ENCODE data around the gene DAAM2. TPM values are rescaled to one million over a fixed set of nuclear protein-coding genes. Genes with fewer than 3 reads are reported as not detected.

Gene DAAM2
- total and polyA plus RNA-seq, 2 donors (not counting 3 experiments of a cell fraction or from before 2014, with no cell fraction given): 0.42 to 0.44 TPM

- POLR2A ChIA-PET: no interaction called here
- Histone ChIP-seq H3K4me3 (replicated peaks in 1 of 3; ENCODE audit: insufficient read depth in 1 of 3, low read depth in 1 of 3, low read length in 3 of 3) (no peak overlapping the region), H3K27ac (ENCODE audit: insufficient read depth, low read depth, low read length) (no peak overlapping the region), H4K20me1 (replicated peaks; ENCODE audit: control insufficient read depth, extremely low read depth, insufficient read depth, low read length) (no peaks in the 10 kb centered on the region), H3K36me3 (ENCODE audit: control insufficient read depth in 2 of 2, extremely low read depth in 1 of 2, insufficient read depth in 2 of 2, low read length in 2 of 2) (no peaks in the 10 kb centered on the region), H3K4me2 (ENCODE audit: insufficient read depth, low read length) (no peak overlapping the region), H3K9me1 (replicated peaks; ENCODE audit: control insufficient read depth, extremely low read depth, insufficient read depth, low read length) (no peaks in the 10 kb centered on the region), H3K79me2 (ENCODE audit: control insufficient read depth, insufficient read depth, low read length) (no peaks in the 10 kb centered on the region), H2AFZ (ENCODE audit: low read depth, low read length) (no peak overlapping the region), H3K9ac (replicated peaks; ENCODE audit: extremely low read depth, insufficient read depth, low read length) (no peak overlapping the region), H3K27me3 (ENCODE audit: control insufficient read depth in 2 of 2, insufficient read depth in 2 of 2, low read length in 2 of 2) (peaks cover 0 to 2% of the 10 kb centered on the region in 2 experiments), H3K4me1 (ENCODE audit: control insufficient read depth, extremely low read depth, insufficient read depth, low read length) (no peaks in the 10 kb centered on the region), H3K9me3 (replicated peaks; ENCODE audit: control insufficient read depth, insufficient read depth, low read length) (no peaks in the 10 kb centered on the region)
- intact Hi-C loops (cut with micrococcal nuclease): no loop called here
- TF ChIP-seq GATA2 (IDR thresholded peaks at IDR 0.05; ENCODE audit: insufficient read depth, insufficient read length, low read depth, low read length) (no peak), JUN (IDR thresholded peaks at IDR 0.05; ENCODE audit: borderline replicate concordance, insufficient read depth, insufficient read length, low read depth) (no peak), FOS (IDR thresholded peaks at IDR 0.05; ENCODE audit: borderline replicate concordance, insufficient read depth, low read length) (no peak), EZH2 (IDR thresholded peaks at IDR 0.05; ENCODE audit: borderline replicate concordance, low read depth, low read length, severe bottlenecking) (no peak), POLR2AphosphoS5 (IDR thresholded peaks at IDR 0.05; ENCODE audit: insufficient read depth, low read depth, low read length) (no peak), MYC (IDR thresholded peaks at IDR 0.05; ENCODE audit: low read depth, low read length) (no peak), POLR2A (IDR thresholded peaks at IDR 0.05; ENCODE audit: low read depth, low read length) (no peak), CTCF (IDR thresholded peaks at IDR 0.05; ENCODE audit: extremely low read depth in 1 of 2, insufficient read depth in 1 of 2, low read depth in 1 of 2, low read length in 2 of 2) (no peak)
- TF ChIP-seq, protein P1, sequence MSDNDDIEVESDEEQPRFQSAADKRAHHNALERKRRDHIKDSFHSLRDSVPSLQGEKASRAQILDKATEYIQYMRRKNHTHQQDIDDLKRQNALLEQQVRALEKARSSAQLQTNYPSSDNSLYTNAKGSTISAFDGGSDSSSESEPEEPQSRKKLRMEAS (IDR thresholded peaks at IDR 0.05; ENCODE audit: insufficient read depth, insufficient read length): no peak
- no peak for FAIRE-seq
- dilution Hi-C loops (cut with MboI; ENCODE audit: extremely low pct_ligation_motif_present, low sequenced_read_pairs): no loop called here
- no peak for DNase-seq (ENCODE audit: low read depth, low spot score)
- CTCF ChIA-PET: no interaction called here
- no TSS peak for BruUV-seq (replicated peaks)
Measured at GRCh38 chr6:39804466-39805065, 12.4 kb downstream of the DAAM2 start.
